Measurements from ENCODE around the gene TACC2.

DNA sequence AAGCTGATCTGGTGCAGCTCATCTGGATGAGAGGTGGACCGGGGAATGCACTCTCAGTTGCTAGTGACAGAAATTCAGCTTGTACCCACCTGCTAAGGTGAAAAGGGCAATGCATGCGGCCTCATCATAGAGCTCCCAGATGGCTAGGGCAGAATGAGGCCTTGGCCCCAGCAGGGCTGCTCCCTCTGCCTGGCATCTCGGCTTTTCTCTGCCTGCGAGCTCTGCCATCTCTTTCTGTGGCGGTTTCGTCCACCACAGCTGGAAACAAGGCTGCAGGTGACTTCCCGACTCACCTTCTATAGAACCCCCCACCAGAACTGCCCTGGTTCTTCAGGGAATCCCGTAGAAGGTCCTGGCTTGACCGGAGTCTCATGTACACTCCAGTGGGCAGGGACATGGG is 60.1 kb downstream of the TACC2 start:
- TF ChIP-seq, protein P1, sequence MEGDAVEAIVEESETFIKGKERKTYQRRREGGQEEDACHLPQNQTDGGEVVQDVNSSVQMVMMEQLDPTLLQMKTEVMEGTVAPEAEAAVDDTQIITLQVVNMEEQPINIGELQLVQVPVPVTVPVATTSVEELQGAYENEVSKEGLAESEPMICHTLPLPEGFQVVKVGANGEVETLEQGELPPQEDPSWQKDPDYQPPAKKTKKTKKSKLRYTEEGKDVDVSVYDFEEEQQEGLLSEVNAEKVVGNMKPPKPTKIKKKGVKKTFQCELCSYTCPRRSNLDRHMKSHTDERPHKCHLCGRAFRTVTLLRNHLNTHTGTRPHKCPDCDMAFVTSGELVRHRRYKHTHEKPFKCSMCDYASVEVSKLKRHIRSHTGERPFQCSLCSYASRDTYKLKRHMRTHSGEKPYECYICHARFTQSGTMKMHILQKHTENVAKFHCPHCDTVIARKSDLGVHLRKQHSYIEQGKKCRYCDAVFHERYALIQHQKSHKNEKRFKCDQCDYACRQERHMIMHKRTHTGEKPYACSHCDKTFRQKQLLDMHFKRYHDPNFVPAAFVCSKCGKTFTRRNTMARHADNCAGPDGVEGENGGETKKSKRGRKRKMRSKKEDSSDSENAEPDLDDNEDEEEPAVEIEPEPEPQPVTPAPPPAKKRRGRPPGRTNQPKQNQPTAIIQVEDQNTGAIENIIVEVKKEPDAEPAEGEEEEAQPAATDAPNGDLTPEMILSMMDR (conservative IDR thresholded peaks at IDR 0.05): no peak
- TF ChIP-seq ZFX (IDR thresholded peaks at IDR 0.05): no peak
